Measurements from ENCODE around the gene MYL6.

The MYL6 gene

GRCh38 chr12:56205445-56205844 lies 47.3 kb downstream of the MYL6 start:
- H3K4me3 ChIP-seq (ENCODE audit: low read depth, low read length), result no peak overlapping the region
- TF ChIP-seq CTCF (IDR thresholded peaks at IDR 0.05; ENCODE audit: low read depth, low read length), result no peak

GRCh38 chr12:56206452-56207166 lies 48.5 kb downstream of the MYL6 start:
- no peak overlapping the region for H3K4me3 ChIP-seq (ENCODE audit: low read depth, low read length)
- TF ChIP-seq CTCF (IDR thresholded peaks at IDR 0.05; ENCODE audit: low read depth, low read length), result peak; percentile 68

- H3K4me3 ChIP-seq (ENCODE audit: low read depth, low read length), result no peak overlapping the region
- TF ChIP-seq CTCF (IDR thresholded peaks at IDR 0.05; ENCODE audit: low read depth, low read length), result no peak
These were observed 49.8 kb downstream of the MYL6 start for GRCh38 chr12:56208006-56208405.
